ENCODE results near the gene BMPR1B.

BMPR1B gene

GRCh38 chr4:94767446-94767845 is 9.7 kb downstream of the BMPR1B start:
- no peak overlapping the region for H3K4me3 ChIP-seq (ENCODE audit: low read length)
- DNase-seq (ENCODE audit: low read depth): no peak
- no peak for TF ChIP-seq CTCF (IDR thresholded peaks at IDR 0.05; ENCODE audit: insufficient read depth, low read depth, low read length, missing control alignments)

- DNase-seq (ENCODE audit: low read depth): no peak
- H3K4me3 ChIP-seq (ENCODE audit: low read length): no peak overlapping the region
- TF ChIP-seq CTCF (IDR thresholded peaks at IDR 0.05; ENCODE audit: insufficient read depth, low read depth, low read length, missing control alignments): no peak
Measured at GRCh38 chr4:94782707-94783106, 25.0 kb downstream of the BMPR1B start.

GRCh38 chr4:94791701-94792100 is 33.9 kb downstream of the BMPR1B start:
- no peak for DNase-seq (ENCODE audit: low read depth)
- no peak overlapping the region for H3K4me3 ChIP-seq (ENCODE audit: low read length)

GRCh38 chr4:94798808-94799207 is 41.1 kb downstream of the BMPR1B start:
- TF ChIP-seq CTCF (IDR thresholded peaks at IDR 0.05; ENCODE audit: insufficient read depth, low read depth, low read length, missing control alignments): no peak
- H3K4me3 ChIP-seq (ENCODE audit: low read length): no peak overlapping the region
- peak; percentile 22 for DNase-seq (ENCODE audit: low read depth)

More at GRCh38 chr4:94791701-94792100, 33.9 kb downstream of the BMPR1B start:
- TF ChIP-seq CTCF (IDR thresholded peaks at IDR 0.05; ENCODE audit: insufficient read depth, low read depth, low read length, missing control alignments): no peak

GRCh38 chr4:94801016-94801415 is 43.3 kb downstream of the BMPR1B start:
- H3K4me3 ChIP-seq (ENCODE audit: low read length): no peak overlapping the region
- no peak for DNase-seq (ENCODE audit: low read depth)
- no peak for TF ChIP-seq CTCF (IDR thresholded peaks at IDR 0.05; ENCODE audit: insufficient read depth, low read depth, low read length, missing control alignments)

GRCh38 chr4:94802091-94802490 is 44.3 kb downstream of the BMPR1B start:
- DNase-seq (ENCODE audit: low read depth): no peak
- no peak for TF ChIP-seq CTCF (IDR thresholded peaks at IDR 0.05; ENCODE audit: insufficient read depth, low read depth, low read length, missing control alignments)
- H3K4me3 ChIP-seq (ENCODE audit: low read length): no peak overlapping the region

GRCh38 chr4:94803181-94803580 is 45.4 kb downstream of the BMPR1B start:
- no peak overlapping the region for H3K4me3 ChIP-seq (ENCODE audit: low read length)
- DNase-seq (ENCODE audit: low read depth): no peak
- no peak for TF ChIP-seq CTCF (IDR thresholded peaks at IDR 0.05; ENCODE audit: insufficient read depth, low read depth, low read length, missing control alignments)
